GM12892 (cell line): Measurements from ENCODE around the gene LAMA1.

Experiments used
- POLR2A ChIP-seq: IDR thresholded peaks from 2 replicates; pipeline ENCODE4 v1.6.1; 2011; ENCODE audit warnings: low read depth, low read length, control low read depth
- POLR2AphosphoS5 ChIP-seq: IDR thresholded peaks from 2 replicates; pipeline ENCODE4 v1.6.1; 2011; ENCODE audit warnings: low read depth, low read length, control low read depth
- TAF1 ChIP-seq: IDR thresholded peaks from 2 replicates; pipeline ENCODE4 v1.6.1; 2011; ENCODE audit warnings: low read depth, mild to moderate bottlenecking, control low read depth, low read length, borderline replicate concordance

DNA sequence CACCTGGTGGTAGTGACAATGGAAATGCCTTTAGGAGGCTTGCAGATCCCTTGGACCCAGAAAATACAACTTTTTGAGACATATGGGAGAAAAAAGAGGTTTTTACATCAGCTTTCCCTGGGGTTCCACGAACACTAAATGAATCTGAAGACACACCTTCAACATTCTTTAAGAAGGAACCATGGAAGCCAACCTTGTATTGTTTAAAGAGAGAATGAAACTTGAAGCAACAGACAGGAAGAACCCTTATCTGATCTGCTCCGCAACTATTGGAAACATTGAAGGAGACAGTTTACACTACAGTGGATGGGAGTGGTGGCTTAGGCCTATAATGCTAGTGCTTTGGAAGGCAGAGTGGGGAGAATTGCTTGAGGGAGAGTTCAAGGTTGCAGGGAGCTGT, 190.4 kb downstream of the LAMA1 start:
- TF ChIP-seq POLR2AphosphoS5 (no peak), POLR2A (no peak), TAF1 (no peak)
